Vagina (tissue), 2 donors: ENCODE measurements around the gene USP32.
A peak's percentile ranks its signal among the peaks of the same experiment; 100 is the strongest.

ENCODE experiments used
- CTCF ChIP-seq, 3 experiments: fragments of 450-650 bp in 2 of 3; fragments of 200-600 bp in 1 of 3; sonication (generic) in 1 of 3; IDR thresholded peaks; one replicate each; pipeline ENCODE4 v1.5.1; 2017 to 2019; ENCODE audit warnings: antibody characterized with exemption in 3 of 3, mild to moderate bottlenecking in 2 of 3, moderate library complexity in 2 of 3
- POLR2A ChIP-seq, 2 donors: fragments of 450-650 bp; IDR thresholded peaks; one replicate each; pipeline ENCODE4 v1.6.1; 2017; ENCODE audit warnings: antibody characterized with exemption in 2 of 2, mild to moderate bottlenecking in 2 of 2, moderate library complexity in 2 of 2
- POLR2AphosphoS5 ChIP-seq, 2 donors: sonication (generic); formaldehyde crosslinking; IDR thresholded peaks; one replicate each; pipeline ENCODE4 v1.9.0; 2017; ENCODE audit warnings: antibody characterized with exemption in 2 of 2, mild to moderate bottlenecking in 2 of 2, low read depth in 1 of 2; ENCODE audit not compliant: insufficient read depth in 1 of 2

GRCh38 chr17:60139438-60140285 lies 252.3 kb downstream of the USP32 start:
- TF ChIP-seq CTCF (IDR thresholded peaks at IDR 0.05) (peak in 1 of 3 experiments; percentile 59), POLR2A (IDR thresholded peaks at IDR 0.05) (no peak), POLR2AphosphoS5 (IDR thresholded peaks at IDR 0.05; ENCODE audit: insufficient read depth in 1 of 2, low read depth in 1 of 2) (no peak)
